Panc1 (cell line): Measurements from ENCODE around the gene PRDM5. TPM values are rescaled to one million over a fixed set of nuclear protein-coding genes. Genes with fewer than 3 reads are reported as not detected.

ENCODE experiments used
- ATAC-seq: fragments of 200-7000 bp; cut with Tn5 transposase; 2 replicates; pipeline ENCODE4 v1.9.1; 2020; ENCODE audit warnings: mild to moderate bottlenecking, moderate library complexity
- BruUV-seq: library from RNA; stranded (reverse); fragments of 400-500 nt; replicated peaks from 2 replicates; lab custom pipeline; 2021; lab: Mats Ljungman, UMichigan
- CTCF ChIA-PET: fragments of 300-600 bp; sonication (Branson Sonifier 250); formaldehyde crosslinking; loops from one replicate; lab custom pipeline; 2022; ENCODE audit warnings: antibody characterized with exemption; lab: Charles Lee
- POLR2A ChIA-PET: fragments of 300-600 bp; sonication (Branson Sonifier 250); formaldehyde crosslinking; loops from one replicate; lab custom pipeline; 2022; ENCODE audit warnings: antibody characterized with exemption; lab: Charles Lee
- DNase-seq: peaks from one replicate; pipeline ENCODE4 v3.0.0-alpha.2; 2010; ENCODE audit warnings: low read depth, low spot score
- H3K27ac ChIP-seq: 2 replicates; pipeline ENCODE4 v1.5.1; 2011; ENCODE audit warnings: mild to moderate bottlenecking, low read length, inconsistent platforms
- H3K27me3 ChIP-seq: fragments of 200-500 bp; sonication (Bioruptor generic); 2 replicates; pipeline ENCODE4 v1.6.0; 2014; ENCODE audit warnings: low read length, inconsistent platforms; ENCODE audit not compliant: control insufficient read depth, insufficient read depth
- H3K36me3 ChIP-seq: fragments of 200-500 bp; sonication (Bioruptor generic); 2 replicates; pipeline ENCODE4 v1.5.1; 2014; ENCODE audit warnings: inconsistent platforms, mild to moderate bottlenecking, low read length, moderate library complexity; ENCODE audit not compliant: control insufficient read depth, insufficient read depth
- H3K4me1 ChIP-seq: 2 replicates; pipeline ENCODE4 v1.5.1; 2011; ENCODE audit warnings: inconsistent platforms, mild to moderate bottlenecking, low read length, moderate library complexity; ENCODE audit not compliant: control insufficient read depth, insufficient read depth
- H3K4me3 ChIP-seq, 2 experiments: 2 replicates each; pipeline ENCODE4 v1.5.1; 2011 to 2012; ENCODE audit warnings: low read depth in 2 of 2, low read length in 2 of 2, mild to moderate bottlenecking in 2 of 2, inconsistent platforms in 1 of 2, moderate library complexity in 1 of 2
- H3K9me3 ChIP-seq: fragments of 200-500 bp; sonication (Bioruptor generic); 2 replicates; pipeline ENCODE4 v1.5.1; 2014; ENCODE audit warnings: low read depth, mild to moderate bottlenecking, inconsistent platforms, low read length, moderate library complexity; ENCODE audit not compliant: control insufficient read depth, insufficient read depth
- POLR2AphosphoS5 ChIP-seq: IDR thresholded peaks from 2 replicates; pipeline ENCODE4 v1.6.1; 2012; ENCODE audit warnings: mild to moderate bottlenecking, low read depth, low read length, moderate library complexity
- REST ChIP-seq, 2 experiments: IDR thresholded peaks; 2 replicates each; pipeline ENCODE4 v1.6.1; 2011 to 2012; ENCODE audit warnings: low read depth in 2 of 2, control low read depth in 1 of 2, low read length in 1 of 2, mild to moderate bottlenecking in 1 of 2, moderate library complexity in 1 of 2; ENCODE audit not compliant: insufficient read depth in 1 of 2
- SIN3A ChIP-seq: IDR thresholded peaks from 2 replicates; pipeline ENCODE4 v1.6.1; 2012; ENCODE audit warnings: low read depth, mild to moderate bottlenecking, low read length, moderate library complexity, borderline replicate concordance; ENCODE audit not compliant: insufficient read depth
- TCF7L2 ChIP-seq: IDR thresholded peaks from 2 replicates; pipeline ENCODE4 v1.6.1; 2011; ENCODE audit warnings: mild to moderate bottlenecking, low read depth, low read length, inconsistent platforms
- in situ Hi-C: cut with HindIII; loops from 2 replicates; pipeline ENCODE4 v1.10.0; 2016; ENCODE audit warnings: low sequenced_read_pairs, low pct_unique_long_range_greater_than_20kb
- intact Hi-C: fragments of 100-400 bp; cut with micrococcal nuclease; formaldehyde crosslinking; loops from one replicate; pipeline ENCODE4 v1.10.0; 2022; ENCODE audit not compliant: unreplicated experiment
- total RNA-seq: library from RNA; stranded (reverse); gene quantifications from one replicate; pipeline ENCODE4 v1.2.1, GENCODE V29; 2021; ENCODE audit not compliant: unreplicated experiment
- TF ChIP-seq, protein P1 (sequence below): fragments of 450-650 bp; IDR thresholded peaks from 2 replicates; pipeline ENCODE4 v1.5.1; 2017; ENCODE audit warnings: mild to moderate bottlenecking

PRDM5 gene
- total RNA-seq, 1 experiment from 2014 or later: 8.4 TPM

- H3K4me3 ChIP-seq: no peak overlapping the region
- intact Hi-C loops: no loop called here
- no peaks in the 10 kb centered on the region for H3K9me3 ChIP-seq
- no peaks in the 10 kb centered on the region for H3K27me3 ChIP-seq
- BruUV-seq: no TSS peak
- no peaks in the 10 kb centered on the region for H3K36me3 ChIP-seq
- in situ Hi-C loops: no loop called here
- H3K27ac ChIP-seq: no peak overlapping the region
- H3K4me1 ChIP-seq: no peaks in the 10 kb centered on the region
- ATAC-seq (no peak), DNase-seq (no peak)
- CTCF ChIA-PET: no interaction called here
- no peak for TF ChIP-seq TCF7L2
- TF ChIP-seq, protein P1, sequence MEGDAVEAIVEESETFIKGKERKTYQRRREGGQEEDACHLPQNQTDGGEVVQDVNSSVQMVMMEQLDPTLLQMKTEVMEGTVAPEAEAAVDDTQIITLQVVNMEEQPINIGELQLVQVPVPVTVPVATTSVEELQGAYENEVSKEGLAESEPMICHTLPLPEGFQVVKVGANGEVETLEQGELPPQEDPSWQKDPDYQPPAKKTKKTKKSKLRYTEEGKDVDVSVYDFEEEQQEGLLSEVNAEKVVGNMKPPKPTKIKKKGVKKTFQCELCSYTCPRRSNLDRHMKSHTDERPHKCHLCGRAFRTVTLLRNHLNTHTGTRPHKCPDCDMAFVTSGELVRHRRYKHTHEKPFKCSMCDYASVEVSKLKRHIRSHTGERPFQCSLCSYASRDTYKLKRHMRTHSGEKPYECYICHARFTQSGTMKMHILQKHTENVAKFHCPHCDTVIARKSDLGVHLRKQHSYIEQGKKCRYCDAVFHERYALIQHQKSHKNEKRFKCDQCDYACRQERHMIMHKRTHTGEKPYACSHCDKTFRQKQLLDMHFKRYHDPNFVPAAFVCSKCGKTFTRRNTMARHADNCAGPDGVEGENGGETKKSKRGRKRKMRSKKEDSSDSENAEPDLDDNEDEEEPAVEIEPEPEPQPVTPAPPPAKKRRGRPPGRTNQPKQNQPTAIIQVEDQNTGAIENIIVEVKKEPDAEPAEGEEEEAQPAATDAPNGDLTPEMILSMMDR: no peak
- no peak for TF ChIP-seq REST (IDR thresholded peaks at IDR 0.05; ENCODE audit: insufficient read depth in 1 of 2, low read depth in 2 of 2, low read length in 1 of 2)
- no peak for TF ChIP-seq POLR2AphosphoS5
- TF ChIP-seq SIN3A: no peak
- POLR2A ChIA-PET: no interaction called here
Measured at GRCh38 chr4:120850018-120850599, 72.4 kb downstream of the PRDM5 start.

DNA sequence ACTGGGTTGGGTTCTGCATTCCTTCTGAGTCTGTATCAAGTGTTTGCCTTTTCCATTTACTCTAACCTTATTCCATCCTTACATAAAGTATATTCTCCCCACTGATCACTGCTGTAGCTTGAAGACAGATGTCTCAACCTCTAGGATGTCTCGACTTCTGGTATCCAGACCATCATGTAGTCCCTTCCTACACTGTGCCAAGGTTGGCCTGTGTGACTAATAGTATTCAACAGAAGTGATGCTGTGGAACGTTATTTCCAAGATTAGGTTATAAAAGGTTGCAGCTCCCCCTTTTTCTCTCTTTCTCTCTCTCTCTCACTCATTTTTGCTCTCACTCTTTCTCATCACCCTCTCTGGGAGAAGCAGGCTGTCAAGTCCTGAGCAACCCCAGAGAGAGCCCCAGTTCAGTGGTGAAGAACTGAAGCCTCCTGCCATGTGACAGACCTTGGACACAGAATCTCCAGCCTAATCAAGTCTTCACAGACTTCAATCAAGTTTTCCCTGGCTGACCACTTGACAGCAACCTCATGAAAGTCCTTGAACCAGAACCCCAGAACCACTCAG is 75.4 kb downstream of the PRDM5 start:
- Histone ChIP-seq H3K36me3 (no peaks in the 10 kb centered on the region), H3K9me3 (no peaks in the 10 kb centered on the region), H3K4me1 (no peaks in the 10 kb centered on the region), H3K27ac (no peak overlapping the region), H3K4me3 (no peak overlapping the region), H3K27me3 (no peaks in the 10 kb centered on the region)
- CTCF ChIA-PET: no interaction called here
- in situ Hi-C loops: no loop called here
- ATAC-seq (no peak), DNase-seq (no peak)
- BruUV-seq: no TSS peak
- POLR2A ChIA-PET: interaction anchor here (0.6 kb wide), 1 partner anchor 15 kb away, joined by 4 read pairs; no protein-coding TSS in a partner anchor
- intact Hi-C loops: no loop called here
- TF ChIP-seq, protein P1: no peak
- no peak for TF ChIP-seq SIN3A
- no peak for TF ChIP-seq POLR2AphosphoS5
- TF ChIP-seq REST (IDR thresholded peaks at IDR 0.05; ENCODE audit: insufficient read depth in 1 of 2, low read depth in 2 of 2, low read length in 1 of 2): no peak
- TF ChIP-seq TCF7L2: no peak
